IPS-NIHi11 (cell line): ENCODE data around the gene OR10A5.
"Not testable (repeated sequence)": the region's sequence is repeated elsewhere in the genome, so short reads cannot be mapped to it uniquely, and the experiment has no call there.

Source experiments
- DNase-seq: peaks from one replicate; pipeline ENCODE4 v3.0.0; 2012; ENCODE audit warnings: mixed read lengths, low spot score

OR10A5 gene, protein sequence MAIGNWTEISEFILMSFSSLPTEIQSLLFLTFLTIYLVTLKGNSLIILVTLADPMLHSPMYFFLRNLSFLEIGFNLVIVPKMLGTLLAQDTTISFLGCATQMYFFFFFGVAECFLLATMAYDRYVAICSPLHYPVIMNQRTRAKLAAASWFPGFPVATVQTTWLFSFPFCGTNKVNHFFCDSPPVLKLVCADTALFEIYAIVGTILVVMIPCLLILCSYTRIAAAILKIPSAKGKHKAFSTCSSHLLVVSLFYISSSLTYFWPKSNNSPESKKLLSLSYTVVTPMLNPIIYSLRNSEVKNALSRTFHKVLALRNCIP

DNA sequence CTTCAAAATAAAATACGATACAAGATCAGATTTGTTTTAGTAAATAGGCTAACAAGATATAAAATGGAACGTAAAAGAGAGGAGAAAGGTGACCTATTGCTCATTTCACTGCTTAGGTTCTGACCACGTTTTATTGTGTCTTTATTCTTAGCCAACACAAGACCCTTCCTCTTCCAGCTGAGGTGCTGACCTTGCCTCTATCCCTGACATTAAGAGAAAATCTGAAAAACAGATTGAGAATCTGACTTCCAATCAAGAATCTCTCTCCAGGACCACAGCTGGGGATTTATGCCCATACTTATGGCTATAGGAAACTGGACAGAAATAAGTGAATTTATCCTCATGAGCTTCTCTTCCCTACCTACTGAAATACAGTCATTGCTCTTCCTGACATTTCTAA lies at the start of gene OR10A5:
OR10A5 (plus strand) TSS at position 301 of the 400 bp plus-strand sequence; CDS start at position 301, 0 bp downstream.
- no peak for DNase-seq

DNA sequence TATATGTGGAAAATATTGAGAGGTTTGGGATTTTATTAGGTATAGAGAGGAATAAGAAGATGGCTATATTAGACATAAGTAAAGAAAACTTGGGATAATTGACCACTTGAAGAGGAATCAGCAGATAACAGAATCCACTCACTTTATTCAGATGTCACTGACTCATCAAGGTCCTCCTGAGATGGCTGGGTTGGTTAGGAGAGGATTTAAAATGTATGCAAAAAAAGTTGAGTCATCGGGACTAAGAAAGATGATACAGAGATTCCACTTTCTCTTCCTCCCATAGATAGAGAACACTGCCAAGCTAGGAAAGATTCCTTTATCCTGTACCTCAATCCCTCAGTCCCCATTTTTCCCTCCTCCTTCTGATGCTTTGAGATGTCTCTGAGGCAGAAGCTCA lies 46.1 kb upstream of the OR10A5 start, which contains the start of gene OR6A2:
OR6A2 (minus strand) TSS at position 288 of the 400 bp plus-strand sequence. CDS start 3,981 bp downstream, outside the sequence.
- no peak for DNase-seq

DNA sequence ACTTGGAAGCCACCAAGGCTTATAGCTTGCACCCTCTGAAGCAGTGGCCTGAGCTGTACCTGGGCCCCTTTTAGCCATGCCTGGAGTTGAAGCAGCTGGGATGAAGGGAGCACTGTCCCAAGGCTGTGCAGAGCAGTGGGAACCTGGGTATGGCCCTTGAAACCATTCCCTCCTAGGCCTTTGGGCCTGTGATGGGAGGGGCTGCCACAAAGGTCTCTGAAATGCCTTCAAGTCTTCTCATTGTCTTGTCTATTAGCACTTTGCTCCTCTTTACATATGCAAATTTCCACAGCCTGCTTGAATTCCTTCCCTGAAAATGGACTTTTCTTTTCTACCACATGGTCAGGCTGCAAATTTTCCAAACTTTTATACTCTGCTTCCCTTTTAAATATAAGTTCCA lies 44.4 kb upstream of the OR10A5 start:
- DNase-seq, result peak; percentile 38

DNA sequence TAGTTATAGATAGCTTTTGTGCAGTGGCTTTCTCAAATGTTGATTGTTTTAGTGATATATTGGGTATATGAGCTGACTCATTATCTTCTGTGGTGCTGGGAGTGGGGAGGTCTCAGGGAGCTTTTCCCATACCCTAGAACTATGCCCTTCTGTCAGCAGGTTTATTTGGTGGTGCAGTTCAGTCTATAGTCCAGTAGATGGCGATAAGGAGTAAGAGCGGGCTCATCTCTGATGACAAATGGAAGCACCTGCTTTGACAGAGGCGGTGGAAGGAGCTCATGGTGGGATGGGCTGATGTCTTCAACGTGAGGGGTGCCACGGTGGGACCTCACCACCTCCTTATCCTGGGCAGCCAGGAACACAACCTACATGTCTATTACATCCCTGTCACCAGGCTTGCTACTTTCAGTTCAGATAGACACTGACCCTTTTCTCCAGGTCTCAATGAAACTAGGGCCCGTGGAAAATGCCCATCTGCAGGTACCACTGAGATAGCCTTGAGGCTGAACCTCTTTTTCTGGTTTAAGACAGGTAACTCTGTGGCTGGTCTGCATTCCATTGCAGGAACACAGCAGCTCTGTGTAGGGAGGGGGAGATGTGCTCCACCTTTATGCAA lies 33.0 kb upstream of the OR10A5 start:
- DNase-seq, result peak; percentile 71

DNA sequence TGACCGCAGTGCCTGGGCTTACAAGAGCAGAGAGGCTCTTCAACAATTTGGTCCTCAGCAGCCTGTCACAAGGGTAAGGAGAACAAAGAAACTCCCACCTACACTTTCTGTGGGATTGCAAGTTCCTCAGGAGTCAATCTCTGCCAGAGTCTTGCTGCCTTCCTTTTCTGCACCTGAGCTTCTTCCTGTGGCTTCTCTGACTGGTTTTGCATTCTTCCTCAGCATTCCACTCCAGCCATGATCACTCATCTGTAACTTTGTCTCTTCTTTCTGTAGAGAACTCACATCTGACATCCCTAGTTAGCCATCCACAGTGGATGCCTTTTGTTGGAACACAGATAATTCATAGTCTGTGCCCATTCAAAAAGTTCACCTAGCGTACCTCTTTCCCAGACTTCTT lies 31.8 kb upstream of the OR10A5 start:
- DNase-seq, result no peak

DNA sequence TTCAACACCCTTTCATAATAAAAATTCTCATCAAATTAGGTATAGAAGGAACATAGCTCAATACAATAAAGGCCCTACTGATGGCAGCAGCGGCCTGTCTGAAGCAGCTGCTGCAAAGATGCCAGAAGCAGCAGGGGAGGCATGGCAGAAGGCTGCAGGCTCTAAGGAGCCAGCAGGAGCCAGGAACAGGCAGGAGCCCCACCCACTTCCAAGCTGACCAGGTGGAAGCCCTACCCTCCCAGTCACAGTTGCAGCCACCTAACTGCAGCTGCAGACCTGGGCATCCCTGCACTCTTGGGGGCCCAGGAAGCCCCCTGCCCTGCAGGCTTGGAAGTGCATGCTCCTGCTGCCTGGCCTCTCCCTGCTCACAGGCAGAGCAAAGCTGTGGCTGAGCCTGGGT lies 27.8 kb upstream of the OR10A5 start:
- DNase-seq, result peak; percentile 58

DNA sequence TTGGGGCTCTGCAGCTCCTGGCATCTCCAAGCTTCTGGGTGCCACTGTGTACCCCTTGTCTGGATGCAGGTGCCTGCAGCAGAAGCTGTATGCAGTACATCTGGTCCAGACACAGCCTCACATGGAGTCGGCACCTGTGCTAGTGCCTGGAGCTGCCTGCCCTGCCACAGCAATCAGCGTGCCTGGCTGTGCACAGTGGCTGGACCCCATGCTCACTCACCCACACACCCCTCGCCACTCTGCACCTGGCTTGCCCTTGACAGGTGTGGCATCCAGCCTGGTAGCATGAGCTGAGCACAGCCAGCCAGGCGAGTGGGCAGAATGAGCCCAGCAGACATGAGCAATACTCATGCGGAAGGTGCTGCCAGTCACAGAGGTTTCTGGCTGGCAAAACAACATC lies 26.5 kb upstream of the OR10A5 start:
- no peak for DNase-seq

DNA sequence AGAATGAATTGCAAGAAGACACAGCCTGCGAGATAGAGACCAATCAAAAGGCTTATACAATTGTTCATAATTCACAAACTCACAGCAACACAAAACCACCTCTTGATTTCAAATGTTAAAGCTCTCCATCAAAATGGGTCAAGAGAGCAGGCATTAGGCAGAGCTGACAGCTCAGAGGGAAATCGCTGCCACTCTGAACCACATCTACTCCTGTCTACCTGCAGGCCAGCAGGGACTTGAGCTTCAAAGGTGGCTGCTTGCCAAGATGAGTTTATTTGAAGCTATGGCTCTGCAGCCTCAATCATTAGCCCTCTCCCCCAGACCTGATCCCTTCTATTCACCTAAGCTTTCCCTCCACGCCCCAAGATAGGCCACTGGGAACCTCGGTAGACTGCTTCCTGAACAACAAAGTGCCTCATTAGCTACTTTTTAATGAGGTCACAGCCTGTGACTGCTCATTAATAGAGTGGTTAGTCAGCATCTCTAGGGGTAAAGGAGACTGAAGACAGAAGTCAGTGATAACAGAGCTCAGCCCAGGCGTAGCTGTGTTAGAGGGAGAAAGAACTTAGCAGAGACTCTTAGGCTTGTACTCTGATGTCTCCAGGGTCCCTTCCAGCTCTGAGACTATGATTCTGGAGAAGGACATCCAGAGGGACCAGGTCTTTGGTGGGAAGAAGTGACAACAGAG lies 21.2 kb upstream of the OR10A5 start:
- DNase-seq, result no peak

DNA sequence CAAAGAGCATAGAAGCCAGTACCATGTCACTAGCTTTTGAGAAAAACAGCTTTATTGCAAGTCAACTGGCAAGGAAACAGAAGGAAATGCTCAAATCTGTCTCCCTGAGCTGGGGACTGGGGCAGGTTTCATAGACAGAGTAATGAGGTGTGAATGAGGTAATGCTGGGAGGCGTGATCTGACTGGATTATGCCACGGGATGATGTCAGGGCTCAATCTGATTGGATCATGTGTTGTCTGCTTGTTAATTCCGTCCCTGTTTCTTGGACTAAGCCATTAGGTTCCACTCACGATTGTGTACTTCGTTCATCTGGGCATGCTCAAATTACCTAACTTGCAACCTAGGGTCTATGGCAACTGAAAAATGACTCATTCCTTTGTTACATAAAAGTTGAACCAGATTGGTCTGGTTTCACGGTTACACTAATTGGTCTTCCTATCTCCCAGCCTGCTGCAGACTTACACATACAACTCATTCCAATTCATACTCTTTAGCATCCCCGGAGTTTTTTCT lies 20.2 kb upstream of the OR10A5 start:
- no peak for DNase-seq

DNA sequence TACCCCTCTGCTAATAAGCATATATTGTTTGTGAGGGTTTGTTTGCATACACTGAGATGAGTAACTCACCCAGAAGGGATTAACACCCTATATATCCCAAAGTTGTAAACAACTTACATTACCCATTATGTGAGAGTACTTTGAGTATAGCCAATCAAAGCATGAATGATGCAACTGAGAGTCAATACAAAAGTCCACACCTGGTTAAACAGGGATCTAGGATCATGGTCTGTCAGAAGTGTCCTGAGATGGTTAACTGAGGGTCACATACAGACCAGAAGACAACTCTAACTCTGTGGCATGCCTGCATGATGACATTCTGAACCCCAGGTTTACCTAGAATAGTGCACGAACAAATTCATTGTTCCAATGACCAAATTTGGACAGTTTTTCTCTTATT lies 17.4 kb upstream of the OR10A5 start:
- DNase-seq, result no peak

DNA sequence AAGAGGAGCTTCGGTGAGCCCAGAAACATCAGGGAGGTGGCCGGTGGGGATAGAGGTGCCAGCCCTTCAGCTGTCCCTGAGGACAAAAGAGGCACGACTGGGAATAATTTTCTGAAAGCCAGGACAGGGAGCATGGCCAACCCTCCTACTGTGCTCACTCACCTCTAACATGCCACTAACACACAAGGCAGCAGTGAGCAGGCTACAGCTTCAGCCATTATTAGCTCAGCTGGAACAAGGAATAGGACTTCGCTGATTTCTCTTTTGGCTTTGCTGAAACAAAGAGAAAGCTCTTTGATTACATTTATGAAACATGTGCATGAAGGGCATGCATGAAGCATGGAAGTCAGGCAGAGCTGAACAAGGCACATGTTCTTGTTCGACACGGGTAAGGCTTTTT lies 12.1 kb upstream of the OR10A5 start:
- DNase-seq, result peak; percentile 17

DNA sequence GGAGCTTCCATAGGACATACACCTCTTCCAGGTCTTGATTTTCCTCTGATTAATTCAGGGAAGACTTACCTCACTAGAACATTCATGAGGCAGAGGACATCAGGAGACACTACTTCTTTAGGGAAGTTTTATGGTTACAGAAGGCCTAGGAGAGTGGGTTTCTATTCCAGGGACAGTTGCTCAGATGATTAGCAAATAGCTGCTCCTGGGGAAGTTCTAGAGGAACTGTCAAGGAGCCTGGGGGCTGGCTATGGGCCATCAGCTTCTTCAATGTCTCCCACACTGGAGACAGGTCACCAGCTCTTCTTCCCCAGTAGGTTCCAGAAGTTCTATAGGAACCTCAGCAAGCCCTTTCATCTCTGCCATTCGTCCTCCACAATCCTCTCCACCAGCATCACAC lies 11.5 kb upstream of the OR10A5 start:
- DNase-seq, result no peak

DNA sequence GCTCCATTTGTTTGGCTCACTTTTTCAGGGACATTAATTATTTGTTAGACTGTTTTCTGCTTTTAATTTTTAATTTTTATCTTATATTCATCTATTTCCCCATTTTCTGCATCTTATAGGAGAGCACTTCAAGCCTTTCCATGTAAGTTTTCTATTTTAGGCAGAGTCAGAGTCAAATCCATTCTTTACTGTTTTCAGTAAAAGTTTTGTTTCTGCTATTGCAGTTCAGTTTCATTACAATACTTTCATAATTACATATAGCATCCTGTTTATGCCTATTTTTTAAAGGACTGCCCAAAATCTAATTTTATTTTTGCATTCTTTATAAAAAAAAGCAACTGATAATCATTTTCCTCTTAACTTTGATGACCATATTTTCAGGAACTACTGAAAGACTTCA lies 3.8 kb upstream of the OR10A5 start:
- no peak for DNase-seq

DNA sequence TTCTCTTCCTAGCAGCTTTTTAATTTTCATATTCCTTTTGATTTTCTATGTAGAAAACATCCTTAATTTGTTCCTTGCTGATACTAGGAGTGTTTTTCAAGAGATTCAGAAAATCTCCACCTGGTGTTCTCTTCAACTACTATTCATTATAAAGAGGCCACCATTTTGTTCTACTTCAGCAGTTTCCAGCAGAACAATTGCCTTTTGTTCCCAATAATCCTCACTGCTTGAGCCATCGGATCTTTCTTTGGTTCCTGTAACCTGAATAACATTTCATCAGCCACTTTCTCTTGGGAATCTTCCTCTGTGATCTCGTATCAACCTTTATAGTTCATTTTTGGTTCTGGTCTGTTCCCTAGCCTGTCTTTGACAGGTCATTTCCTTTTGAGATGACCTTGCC lies 1.8 kb upstream of the OR10A5 start:
- DNase-seq, result peak; percentile 22

DNA sequence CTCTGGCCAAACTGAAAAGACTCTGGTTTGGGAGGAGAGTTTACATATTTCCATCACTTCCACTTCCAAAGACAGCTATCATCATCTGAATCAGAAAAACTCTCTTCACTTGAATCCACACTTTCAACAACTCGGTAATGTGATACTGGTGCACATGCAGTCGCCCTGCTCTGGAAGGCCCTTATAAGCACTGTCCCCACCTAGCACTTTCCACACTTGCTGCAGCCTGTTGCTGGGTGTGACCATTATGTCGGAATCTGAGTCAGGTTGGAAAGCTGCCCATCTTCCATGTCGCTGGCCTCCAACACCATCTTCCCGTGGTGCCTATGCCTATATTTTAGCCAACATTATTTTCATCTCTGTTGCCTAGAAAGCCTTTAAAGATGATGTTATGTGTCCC lies 1.1 kb upstream of the OR10A5 start:
- no peak for DNase-seq

DNA sequence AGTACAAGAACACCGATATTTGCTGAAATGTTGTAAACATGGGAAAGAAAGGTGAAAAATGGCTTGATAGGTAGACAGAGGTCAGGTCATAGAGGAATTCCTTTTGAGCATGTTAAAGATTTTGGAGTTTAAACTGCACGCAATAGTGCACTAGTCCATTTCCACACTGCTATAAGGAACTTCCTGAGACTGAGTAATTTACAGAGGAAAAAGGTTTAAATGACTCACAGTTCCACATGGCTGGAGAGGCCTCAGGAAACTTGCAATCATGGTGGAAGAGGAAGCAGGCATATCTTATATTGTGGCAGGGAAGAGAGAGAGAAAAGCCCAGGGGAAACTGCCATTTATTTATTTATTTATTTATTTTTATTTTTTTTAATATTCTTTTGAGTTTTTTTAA lies 5.0 kb downstream of the OR10A5 start:
- no peak for DNase-seq

DNA sequence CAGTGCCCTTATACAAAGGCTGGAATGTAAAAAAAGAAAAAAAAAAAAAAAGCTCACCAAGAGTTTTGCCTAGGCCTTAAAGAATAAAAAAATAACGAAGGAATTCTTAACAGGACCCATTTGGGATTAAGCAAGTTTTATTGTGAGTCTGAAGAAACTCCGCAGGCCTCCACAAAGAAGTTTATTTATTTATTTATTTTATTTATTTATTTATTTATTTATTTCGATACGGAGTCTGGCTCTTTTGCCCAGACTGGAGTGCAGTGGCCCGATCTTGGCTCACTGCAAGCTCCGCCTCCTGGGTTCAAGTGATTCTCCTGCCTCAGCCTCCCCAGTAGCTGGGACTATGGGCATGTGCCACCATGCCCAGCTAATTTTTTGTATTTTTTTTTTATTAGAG lies 9.3 kb downstream of the OR10A5 start:
- DNase-seq, result not testable (repeated sequence)

DNA sequence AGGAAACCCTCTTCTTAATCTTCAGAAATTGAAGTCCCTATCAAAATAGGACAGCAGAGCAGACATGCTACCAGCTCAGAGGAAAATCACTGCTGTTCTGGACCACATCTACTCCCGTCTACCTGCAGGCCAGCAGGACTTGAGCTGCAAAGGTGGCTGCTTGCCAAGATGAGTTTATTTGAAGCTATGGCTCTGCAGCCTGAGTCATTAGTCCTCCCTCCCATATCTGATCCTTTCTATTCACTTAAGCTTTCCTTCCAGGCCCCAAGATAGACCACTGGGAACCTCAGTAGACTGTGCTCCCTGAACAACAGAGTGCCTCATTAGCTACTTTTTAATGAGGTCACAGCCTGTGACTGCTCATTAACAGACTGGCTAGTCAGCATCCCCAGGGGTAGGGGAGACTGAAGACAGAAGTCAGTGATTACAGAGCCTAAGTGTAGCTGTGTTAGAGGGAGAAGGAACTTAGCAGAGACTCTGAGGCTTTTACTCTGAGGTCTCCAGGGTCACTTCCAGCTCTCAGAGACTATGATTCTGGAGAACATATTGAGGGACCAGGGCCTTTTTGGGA lies 10.6 kb downstream of the OR10A5 start:
- DNase-seq, result no peak

DNA sequence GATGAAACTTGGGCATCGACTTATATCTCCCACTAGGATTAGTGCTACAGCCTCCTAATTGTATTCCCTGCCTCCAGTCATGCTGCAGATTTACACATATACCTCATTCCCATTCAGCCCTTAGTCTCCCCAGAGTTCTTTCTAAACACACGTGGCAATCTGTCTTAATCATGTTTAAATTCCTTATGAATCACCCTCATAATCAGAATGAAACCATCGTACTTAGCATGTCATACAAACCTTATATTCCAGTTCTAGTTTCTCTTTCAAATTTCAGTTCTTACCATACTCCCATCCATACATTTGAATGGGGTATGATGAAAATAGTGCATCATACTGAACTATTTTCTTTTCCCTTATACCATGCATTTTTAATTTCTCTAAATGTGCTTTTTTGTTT lies 11.4 kb downstream of the OR10A5 start:
- no peak for DNase-seq

DNA sequence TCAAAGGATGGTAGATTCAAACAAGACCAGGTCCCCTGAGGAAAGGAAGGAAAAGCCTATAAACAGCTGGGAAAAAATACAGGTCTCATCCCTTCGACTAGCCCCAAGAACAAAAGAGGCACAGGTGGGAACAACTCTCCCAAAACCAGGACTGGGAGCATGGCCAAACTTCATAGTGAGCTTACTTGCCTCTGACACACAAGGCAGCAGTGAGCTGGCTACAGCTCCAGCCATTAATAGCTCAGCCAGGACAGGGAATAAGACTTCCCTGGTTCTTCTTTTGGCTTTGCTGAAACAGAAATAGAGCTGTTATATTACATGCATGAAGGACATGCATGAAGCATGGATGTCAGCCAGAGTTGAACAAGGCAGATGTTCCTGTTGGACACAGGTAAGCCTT lies 17.5 kb downstream of the OR10A5 start, which contains the start of gene OR10A2:
OR10A2 (plus strand) TSS at position 97 of the 400 bp plus-strand sequence. CDS start 6,698 bp downstream, outside the sequence.
- DNase-seq, result peak; percentile 14

DNA sequence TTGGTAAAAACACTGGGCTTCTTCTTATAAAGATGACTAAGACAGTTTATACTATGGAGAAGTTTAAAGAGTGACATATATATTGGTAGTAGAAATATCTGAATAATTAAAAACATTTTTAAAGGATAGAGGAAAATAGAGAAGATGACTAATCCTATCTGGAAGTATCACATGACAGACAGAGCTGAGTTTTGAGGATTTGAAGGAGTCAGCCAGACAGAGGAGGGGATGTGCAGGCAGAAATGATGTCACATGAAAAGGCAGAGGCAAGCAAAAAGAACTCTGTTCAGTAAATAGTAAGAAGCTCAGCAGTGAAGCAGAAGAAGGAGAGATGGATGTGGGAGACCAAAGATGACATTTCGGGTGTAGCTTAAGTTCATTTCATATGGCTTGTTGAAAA lies 19.0 kb downstream of the OR10A5 start:
- DNase-seq, result no peak

DNA sequence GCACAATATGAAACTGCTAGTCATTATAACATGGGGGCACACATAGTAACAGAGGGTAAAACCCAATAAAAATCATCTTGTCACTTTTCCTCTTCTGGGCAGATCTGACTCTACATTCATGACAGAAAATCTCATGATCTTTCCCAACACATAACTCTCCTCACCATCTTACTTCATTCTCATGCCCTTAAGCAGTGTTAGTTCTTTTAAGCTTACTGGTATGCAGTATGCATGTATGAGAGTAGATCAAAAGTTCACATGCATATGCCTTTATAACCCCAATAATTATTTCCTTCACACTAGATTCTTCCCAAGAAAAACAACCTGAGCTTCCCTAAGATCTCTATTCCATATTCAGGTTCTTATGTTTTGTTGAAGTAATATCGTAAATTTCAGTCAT lies 25.8 kb downstream of the OR10A5 start:
- no peak for DNase-seq

DNA sequence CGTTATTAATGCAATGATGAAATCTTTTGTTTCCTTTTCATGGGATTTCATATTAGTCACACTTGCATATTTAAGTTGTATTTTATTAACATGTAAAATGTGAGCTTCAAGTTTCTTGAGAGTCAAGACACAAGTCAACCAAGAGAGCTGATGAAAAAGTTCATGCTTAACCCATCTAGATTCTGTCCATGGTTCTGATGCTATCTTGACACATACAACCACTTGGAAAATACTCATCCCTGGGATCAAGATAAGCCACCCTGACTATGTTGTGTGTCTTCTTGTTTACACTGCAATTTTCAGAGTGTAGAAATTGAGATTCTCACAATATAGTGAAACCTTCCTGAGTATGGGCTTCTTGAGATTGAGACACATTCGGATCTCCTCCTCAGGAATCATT lies 30.3 kb downstream of the OR10A5 start:
- DNase-seq, result no peak
